HepG2 (cell line): Measurements from ENCODE around the gene LCAT. TPM values are rescaled to one million over a fixed set of nuclear protein-coding genes. Genes with fewer than 3 reads are reported as not detected.

Experiments used
- ATAD3A ChIP-seq: sonication (generic); formaldehyde crosslinking; IDR thresholded peaks from 2 replicates; pipeline ENCODE4 v1.4.0; 2020; ENCODE audit warnings: missing genetic modification reagents
- HMG20A ChIP-seq: IDR thresholded peaks from 2 replicates; pipeline ENCODE4 v1.6.1; 2016; ENCODE audit warnings: borderline replicate concordance
- NONO ChIP-seq, 2 experiments: fragments of 450-650 bp in 1 of 2; sonication (generic) in 1 of 2; formaldehyde crosslinking in 1 of 2; IDR thresholded peaks in 1 of 2; conservative IDR thresholded peaks in 1 of 2; 2 replicates each; pipeline versions ENCODE4 v1.6.1 to v1.8.0; 2017 to 2022; ENCODE audit warnings: mild to moderate bottlenecking in 1 of 2, missing genetic modification reagents in 1 of 2, moderate library complexity in 1 of 2
- SNRNP70 ChIP-seq: fragments of 200-400 bp; formaldehyde crosslinking; IDR thresholded peaks from 2 replicates; pipeline ENCODE4 v1.6.1; 2017; ENCODE audit warnings: mild to moderate bottlenecking, low read depth, low read length, moderate library complexity
- ZBTB3 ChIP-seq: sonication (generic); formaldehyde crosslinking; IDR thresholded peaks from 2 replicates; pipeline ENCODE4 v1.4.0; 2020; ENCODE audit warnings: low read depth, mild to moderate bottlenecking, moderate library complexity, missing genetic modification reagents, borderline replicate concordance
- ZNF205 ChIP-seq: IDR thresholded peaks from 2 replicates; pipeline ENCODE4 v1.6.1; 2018; ENCODE audit warnings: missing biosample characterization, missing genetic modification reagents
- ZNF501 ChIP-seq: sonication (generic); formaldehyde crosslinking; IDR thresholded peaks from 2 replicates; pipeline ENCODE4 v1.5.1; 2020; ENCODE audit warnings: mild to moderate bottlenecking, moderate library complexity, missing genetic modification reagents
- polyA plus RNA-seq, 8 experiments: library from polyadenylated mRNA; depleted of rRNA in 3 of 8; stranded (reverse) in 7 of 8; unstranded in 1 of 8; fragments of >200 nt; fragmentation: Illumina TruSeq in 4 of 8; extraction: Trizol in 4 of 8; gene quantifications; 2 replicates each; pipeline versions ENCODE4 v1.2.1 to v1.2.3, GENCODE V29; 2011 to 2016; ENCODE audit warnings: low read depth in 4 of 8, missing spikeins in 1 of 8, mixed read lengths in 1 of 8; ENCODE audit not compliant: insufficient read depth in 1 of 8
- total RNA-seq, 5 experiments: library from RNA; depleted of rRNA; stranded (reverse); fragments of >200 nt; fragmentation: Illumina TruSeq; extraction: Trizol; gene quantifications; 2 replicates each; pipeline ENCODE4 v1.2.3, GENCODE V29; 2016; ENCODE audit warnings: low read depth in 1 of 5
- TF ChIP-seq, protein P1 (sequence below), 2 experiments: IDR thresholded peaks; 2 replicates each; pipeline ENCODE4 v1.6.1; 2011 to 2012; ENCODE audit warnings: low read length in 2 of 2, borderline replicate concordance in 1 of 2, low read depth in 1 of 2, mild to moderate bottlenecking in 1 of 2, moderate library complexity in 1 of 2
- TF ChIP-seq, protein P2 (sequence below): IDR thresholded peaks from 2 replicates; pipeline ENCODE4 v1.6.1; 2012; ENCODE audit warnings: low read length, improper control_type of control experiment
- TF ChIP-seq, protein P3 (sequence below): sonication (generic); formaldehyde crosslinking; IDR thresholded peaks from 2 replicates; pipeline ENCODE4 v1.4.0; 2020; ENCODE audit warnings: missing genetic modification reagents
- TF ChIP-seq, protein P4 (sequence below): sonication (generic); formaldehyde crosslinking; IDR thresholded peaks from 2 replicates; pipeline ENCODE4 v1.5.0; 2020; ENCODE audit warnings: mild to moderate bottlenecking, missing genetic modification reagents
- TF ChIP-seq, protein P5 (sequence below): sonication (generic); formaldehyde crosslinking; IDR thresholded peaks from 2 replicates; pipeline ENCODE4 v1.5.0; 2020; ENCODE audit warnings: missing genetic modification reagents

Gene LCAT
- total and polyA plus RNA-seq, 2 of the 13 experiments (the other 11 are each of a cell fraction or from before 2014, with no cell fraction given), result 36.1 to 38.9 TPM

DNA sequence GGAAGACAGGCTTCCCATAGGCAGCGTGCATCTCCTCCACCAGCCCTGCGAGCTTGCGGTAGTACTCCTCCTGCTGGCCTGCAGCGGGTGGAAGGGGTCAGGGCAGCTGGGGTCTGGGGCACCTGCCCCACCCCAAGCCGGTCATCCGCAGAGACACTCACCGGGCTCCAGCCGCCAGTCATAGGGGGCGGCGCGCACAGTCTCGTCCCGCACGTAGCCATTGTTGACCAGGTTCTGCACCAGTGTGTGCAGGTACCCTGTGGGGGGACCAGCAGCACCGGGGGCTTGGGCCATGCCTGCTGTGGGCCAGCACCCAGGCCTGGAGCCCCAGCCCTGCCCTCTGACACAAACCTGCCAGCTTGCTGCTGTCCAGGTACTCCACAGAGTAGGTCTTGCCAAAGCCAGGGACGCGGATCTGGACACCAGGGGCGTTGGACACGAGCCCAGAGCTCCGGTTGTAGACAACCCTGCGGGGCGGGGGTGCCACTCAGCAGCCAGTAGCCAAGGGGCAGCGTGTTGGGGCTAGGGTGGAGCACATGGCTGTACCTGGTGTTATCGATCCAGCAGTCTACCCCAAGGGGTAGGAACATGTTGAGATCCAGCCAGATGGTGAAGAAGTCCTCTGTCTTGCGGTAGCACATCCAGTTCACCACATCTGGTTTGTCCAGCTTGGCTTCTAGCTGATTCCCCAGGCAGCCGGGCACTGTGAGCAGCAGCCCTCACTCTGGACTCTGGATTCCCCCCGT is 1.2 kb downstream of the LCAT start (continued):
- TF ChIP-seq, protein P1, sequence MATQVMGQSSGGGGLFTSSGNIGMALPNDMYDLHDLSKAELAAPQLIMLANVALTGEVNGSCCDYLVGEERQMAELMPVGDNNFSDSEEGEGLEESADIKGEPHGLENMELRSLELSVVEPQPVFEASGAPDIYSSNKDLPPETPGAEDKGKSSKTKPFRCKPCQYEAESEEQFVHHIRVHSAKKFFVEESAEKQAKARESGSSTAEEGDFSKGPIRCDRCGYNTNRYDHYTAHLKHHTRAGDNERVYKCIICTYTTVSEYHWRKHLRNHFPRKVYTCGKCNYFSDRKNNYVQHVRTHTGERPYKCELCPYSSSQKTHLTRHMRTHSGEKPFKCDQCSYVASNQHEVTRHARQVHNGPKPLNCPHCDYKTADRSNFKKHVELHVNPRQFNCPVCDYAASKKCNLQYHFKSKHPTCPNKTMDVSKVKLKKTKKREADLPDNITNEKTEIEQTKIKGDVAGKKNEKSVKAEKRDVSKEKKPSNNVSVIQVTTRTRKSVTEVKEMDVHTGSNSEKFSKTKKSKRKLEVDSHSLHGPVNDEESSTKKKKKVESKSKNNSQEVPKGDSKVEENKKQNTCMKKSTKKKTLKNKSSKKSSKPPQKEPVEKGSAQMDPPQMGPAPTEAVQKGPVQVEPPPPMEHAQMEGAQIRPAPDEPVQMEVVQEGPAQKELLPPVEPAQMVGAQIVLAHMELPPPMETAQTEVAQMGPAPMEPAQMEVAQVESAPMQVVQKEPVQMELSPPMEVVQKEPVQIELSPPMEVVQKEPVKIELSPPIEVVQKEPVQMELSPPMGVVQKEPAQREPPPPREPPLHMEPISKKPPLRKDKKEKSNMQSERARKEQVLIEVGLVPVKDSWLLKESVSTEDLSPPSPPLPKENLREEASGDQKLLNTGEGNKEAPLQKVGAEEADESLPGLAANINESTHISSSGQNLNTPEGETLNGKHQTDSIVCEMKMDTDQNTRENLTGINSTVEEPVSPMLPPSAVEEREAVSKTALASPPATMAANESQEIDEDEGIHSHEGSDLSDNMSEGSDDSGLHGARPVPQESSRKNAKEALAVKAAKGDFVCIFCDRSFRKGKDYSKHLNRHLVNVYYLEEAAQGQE (IDR thresholded peaks at IDR 0.05; ENCODE audit: borderline replicate concordance in 1 of 2, low read depth in 1 of 2, low read length in 2 of 2), result no peak
- TF ChIP-seq ZBTB3 (CRISPR knock-in tag), result no peak; the same call in 1 of the 2 replicates
- no peak for TF ChIP-seq ZNF205 (CRISPR knock-in tag)
- TF ChIP-seq, protein P2, sequence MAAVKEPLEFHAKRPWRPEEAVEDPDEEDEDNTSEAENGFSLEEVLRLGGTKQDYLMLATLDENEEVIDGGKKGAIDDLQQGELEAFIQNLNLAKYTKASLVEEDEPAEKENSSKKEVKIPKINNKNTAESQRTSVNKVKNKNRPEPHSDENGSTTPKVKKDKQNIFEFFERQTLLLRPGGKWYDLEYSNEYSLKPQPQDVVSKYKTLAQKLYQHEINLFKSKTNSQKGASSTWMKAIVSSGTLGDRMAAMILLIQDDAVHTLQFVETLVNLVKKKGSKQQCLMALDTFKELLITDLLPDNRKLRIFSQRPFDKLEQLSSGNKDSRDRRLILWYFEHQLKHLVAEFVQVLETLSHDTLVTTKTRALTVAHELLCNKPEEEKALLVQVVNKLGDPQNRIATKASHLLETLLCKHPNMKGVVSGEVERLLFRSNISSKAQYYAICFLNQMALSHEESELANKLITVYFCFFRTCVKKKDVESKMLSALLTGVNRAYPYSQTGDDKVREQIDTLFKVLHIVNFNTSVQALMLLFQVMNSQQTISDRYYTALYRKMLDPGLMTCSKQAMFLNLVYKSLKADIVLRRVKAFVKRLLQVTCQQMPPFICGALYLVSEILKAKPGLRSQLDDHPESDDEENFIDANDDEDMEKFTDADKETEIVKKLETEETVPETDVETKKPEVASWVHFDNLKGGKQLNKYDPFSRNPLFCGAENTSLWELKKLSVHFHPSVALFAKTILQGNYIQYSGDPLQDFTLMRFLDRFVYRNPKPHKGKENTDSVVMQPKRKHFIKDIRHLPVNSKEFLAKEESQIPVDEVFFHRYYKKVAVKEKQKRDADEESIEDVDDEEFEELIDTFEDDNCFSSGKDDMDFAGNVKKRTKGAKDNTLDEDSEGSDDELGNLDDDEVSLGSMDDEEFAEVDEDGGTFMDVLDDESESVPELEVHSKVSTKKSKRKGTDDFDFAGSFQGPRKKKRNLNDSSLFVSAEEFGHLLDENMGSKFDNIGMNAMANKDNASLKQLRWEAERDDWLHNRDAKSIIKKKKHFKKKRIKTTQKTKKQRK, result no peak
- TF ChIP-seq SNRNP70, result no peak
- no peak for TF ChIP-seq ZNF501
- TF ChIP-seq HMG20A, result no peak; the same call in 1 of the 2 replicates
- TF ChIP-seq, protein P3, sequence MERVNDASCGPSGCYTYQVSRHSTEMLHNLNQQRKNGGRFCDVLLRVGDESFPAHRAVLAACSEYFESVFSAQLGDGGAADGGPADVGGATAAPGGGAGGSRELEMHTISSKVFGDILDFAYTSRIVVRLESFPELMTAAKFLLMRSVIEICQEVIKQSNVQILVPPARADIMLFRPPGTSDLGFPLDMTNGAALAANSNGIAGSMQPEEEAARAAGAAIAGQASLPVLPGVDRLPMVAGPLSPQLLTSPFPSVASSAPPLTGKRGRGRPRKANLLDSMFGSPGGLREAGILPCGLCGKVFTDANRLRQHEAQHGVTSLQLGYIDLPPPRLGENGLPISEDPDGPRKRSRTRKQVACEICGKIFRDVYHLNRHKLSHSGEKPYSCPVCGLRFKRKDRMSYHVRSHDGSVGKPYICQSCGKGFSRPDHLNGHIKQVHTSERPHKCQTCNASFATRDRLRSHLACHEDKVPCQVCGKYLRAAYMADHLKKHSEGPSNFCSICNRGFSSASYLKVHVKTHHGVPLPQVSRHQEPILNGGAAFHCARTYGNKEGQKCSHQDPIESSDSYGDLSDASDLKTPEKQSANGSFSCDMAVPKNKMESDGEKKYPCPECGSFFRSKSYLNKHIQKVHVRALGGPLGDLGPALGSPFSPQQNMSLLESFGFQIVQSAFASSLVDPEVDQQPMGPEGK (CRISPR knock-in tag), result peak; percentile 56; the same call in 1 of the 2 replicates
- no peak for TF ChIP-seq ATAD3A (CRISPR knock-in tag)
- TF ChIP-seq, protein P4, sequence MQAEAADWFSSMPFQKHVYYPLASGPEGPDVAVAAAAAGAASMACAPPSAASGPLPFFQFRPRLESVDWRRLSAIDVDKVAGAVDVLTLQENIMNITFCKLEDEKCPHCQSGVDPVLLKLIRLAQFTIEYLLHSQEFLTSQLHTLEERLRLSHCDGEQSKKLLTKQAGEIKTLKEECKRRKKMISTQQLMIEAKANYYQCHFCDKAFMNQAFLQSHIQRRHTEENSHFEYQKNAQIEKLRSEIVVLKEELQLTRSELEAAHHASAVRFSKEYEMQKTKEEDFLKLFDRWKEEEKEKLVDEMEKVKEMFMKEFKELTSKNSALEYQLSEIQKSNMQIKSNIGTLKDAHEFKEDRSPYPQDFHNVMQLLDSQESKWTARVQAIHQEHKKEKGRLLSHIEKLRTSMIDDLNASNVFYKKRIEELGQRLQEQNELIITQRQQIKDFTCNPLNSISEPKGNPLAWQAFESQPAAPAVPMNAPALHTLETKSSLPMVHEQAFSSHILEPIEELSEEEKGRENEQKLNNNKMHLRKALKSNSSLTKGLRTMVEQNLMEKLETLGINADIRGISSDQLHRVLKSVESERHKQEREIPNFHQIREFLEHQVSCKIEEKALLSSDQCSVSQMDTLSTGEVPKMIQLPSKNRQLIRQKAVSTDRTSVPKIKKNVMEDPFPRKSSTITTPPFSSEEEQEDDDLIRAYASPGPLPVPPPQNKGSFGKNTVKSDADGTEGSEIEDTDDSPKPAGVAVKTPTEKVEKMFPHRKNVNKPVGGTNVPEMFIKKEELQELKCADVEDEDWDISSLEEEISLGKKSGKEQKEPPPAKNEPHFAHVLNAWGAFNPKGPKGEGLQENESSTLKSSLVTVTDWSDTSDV (CRISPR knock-in tag), result peak; percentile 91; the same call in 1 of the 2 replicates
- no peak for TF ChIP-seq NONO (IDR thresholded peaks at IDR 0.05)
- no peak; the same call in none of the 2 replicates for TF ChIP-seq NONO (CRISPR knock-in tag; conservative IDR thresholded peaks at IDR 0.05)
- TF ChIP-seq, protein P5, sequence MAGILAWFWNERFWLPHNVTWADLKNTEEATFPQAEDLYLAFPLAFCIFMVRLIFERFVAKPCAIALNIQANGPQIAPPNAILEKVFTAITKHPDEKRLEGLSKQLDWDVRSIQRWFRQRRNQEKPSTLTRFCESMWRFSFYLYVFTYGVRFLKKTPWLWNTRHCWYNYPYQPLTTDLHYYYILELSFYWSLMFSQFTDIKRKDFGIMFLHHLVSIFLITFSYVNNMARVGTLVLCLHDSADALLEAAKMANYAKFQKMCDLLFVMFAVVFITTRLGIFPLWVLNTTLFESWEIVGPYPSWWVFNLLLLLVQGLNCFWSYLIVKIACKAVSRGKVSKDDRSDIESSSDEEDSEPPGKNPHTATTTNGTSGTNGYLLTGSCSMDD (CRISPR knock-in tag), result no peak
